ENCODE data around the gene BGN.

Gene BGN

DNA sequence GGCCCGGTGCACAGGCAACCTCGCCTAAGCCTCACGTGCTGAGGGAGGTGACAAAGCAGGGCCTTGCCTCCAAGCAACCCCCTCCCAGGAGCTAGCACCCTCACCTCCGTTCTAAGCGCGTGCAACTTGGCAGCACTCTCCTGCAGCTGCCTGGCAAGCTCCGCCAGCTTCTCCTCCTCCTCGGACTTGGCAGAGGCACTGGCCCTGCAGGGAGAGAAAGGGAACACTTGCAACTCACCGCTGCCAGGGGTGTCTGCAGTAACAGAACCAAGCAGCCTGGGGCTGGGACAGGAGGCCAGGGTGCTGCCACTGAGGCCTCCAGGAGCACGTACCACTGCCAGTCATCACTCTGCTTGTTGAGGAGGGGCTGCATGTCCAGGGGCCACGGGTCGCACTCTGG, 38.6 kb upstream of the BGN start:
- TF ChIP-seq, protein P1, sequence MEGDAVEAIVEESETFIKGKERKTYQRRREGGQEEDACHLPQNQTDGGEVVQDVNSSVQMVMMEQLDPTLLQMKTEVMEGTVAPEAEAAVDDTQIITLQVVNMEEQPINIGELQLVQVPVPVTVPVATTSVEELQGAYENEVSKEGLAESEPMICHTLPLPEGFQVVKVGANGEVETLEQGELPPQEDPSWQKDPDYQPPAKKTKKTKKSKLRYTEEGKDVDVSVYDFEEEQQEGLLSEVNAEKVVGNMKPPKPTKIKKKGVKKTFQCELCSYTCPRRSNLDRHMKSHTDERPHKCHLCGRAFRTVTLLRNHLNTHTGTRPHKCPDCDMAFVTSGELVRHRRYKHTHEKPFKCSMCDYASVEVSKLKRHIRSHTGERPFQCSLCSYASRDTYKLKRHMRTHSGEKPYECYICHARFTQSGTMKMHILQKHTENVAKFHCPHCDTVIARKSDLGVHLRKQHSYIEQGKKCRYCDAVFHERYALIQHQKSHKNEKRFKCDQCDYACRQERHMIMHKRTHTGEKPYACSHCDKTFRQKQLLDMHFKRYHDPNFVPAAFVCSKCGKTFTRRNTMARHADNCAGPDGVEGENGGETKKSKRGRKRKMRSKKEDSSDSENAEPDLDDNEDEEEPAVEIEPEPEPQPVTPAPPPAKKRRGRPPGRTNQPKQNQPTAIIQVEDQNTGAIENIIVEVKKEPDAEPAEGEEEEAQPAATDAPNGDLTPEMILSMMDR (IDR thresholded peaks at IDR 0.05; ENCODE audit: control insufficient read depth, extremely low read depth, insufficient read depth) = no peak
- peak; percentile 18 for DNase-seq (ENCODE audit: low read depth)
- no peak overlapping the region for H3K4me3 ChIP-seq (ENCODE audit: low read depth, low read length)

DNA sequence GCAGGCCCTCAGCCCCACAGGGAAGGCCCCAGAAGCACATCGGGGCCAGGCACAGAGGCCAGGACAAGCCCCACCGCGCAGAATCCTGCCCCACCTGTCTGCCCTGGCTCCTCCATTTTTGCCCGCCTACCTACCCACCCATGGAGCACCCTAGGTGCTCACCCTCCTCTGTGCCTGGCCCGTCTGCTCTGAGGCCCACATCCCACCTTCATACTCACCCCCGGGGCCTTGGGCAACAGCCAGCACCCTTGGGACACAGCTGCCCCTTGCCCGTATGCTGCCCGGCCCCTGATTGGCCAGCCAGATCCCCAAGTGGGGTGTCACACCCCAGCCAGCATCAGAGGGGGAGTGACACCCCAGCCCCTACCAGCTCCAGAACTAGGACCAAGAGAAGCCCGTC, 38.1 kb upstream of the BGN start:
- H3K4me3 ChIP-seq (ENCODE audit: low read depth, low read length) = no peak overlapping the region
- TF ChIP-seq, protein P1 (IDR thresholded peaks at IDR 0.05; ENCODE audit: control insufficient read depth, extremely low read depth, insufficient read depth) = no peak
- DNase-seq (ENCODE audit: low read depth) = no peak

DNA sequence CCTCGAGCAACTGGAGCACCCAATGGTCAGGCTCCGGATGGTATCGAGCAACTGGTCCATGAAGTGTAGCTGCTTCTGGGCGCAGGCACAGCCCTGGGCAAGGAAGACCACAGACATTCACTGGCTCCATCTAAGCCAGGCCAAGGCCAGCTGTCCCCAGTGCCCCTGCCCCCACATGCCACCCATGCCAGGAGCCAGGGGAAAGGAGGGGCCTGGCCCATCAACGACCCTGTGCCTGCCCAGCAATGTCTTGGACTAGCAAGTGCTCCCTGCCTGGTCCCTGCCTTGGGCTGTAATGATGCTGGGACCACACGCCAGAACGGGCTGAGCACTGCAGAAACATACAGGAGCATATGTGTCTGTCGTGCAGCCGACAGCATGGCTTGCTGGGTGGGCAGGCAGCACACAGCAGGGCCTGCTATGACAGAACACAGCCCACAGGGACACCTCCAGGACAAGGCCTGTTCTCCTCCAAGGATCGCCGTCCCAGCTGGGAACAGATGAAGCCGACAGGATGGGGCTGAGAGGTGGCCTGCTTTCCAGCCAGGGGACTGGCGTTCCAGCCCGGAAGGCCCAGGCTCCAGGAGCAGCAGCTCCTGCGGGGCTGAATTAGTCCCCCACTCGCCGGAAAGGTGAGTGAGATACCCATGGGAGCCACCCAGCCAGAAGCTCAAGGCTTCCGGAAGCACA, 37.5 kb upstream of the BGN start:
- no peak overlapping the region for H3K4me3 ChIP-seq (ENCODE audit: low read depth, low read length)
- no peak for DNase-seq (ENCODE audit: low read depth)
- TF ChIP-seq, protein P1 (IDR thresholded peaks at IDR 0.05; ENCODE audit: control insufficient read depth, extremely low read depth, insufficient read depth) = no peak

DNA sequence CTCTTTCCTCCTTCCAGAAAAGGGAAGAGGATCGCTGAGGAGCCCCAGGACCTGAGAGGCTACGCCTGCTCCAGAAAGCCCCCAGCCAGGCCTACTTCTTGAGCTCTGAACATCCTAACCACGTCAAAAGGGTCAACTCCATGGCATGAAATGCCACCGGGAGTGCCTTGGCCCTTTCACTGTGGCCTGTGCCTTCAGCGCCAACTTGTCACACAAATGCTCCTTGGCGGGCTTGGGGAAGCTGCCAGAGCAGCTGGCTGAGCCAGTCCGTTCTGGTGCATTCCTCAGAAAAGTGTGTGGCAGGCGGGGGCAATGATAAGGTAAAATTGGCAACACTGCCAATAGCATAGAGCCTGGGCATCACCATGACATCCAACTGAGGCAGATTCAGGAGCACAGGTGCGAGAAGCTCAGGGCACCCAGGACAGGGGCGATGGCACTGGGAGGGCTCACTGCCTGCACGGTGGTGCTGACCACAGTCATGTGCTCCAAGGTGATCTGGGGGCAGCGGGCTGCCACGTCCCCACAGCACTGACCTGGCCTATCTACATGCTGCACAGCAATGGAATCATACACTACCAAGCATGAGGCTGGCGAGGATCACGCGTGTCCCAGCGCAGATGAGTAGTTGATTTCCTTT, 36.8 kb upstream of the BGN start:
- TF ChIP-seq, protein P1 (IDR thresholded peaks at IDR 0.05; ENCODE audit: control insufficient read depth, extremely low read depth, insufficient read depth) = no peak
- no peak for DNase-seq (ENCODE audit: low read depth)
- no peak overlapping the region for H3K4me3 ChIP-seq (ENCODE audit: low read depth, low read length)

DNA sequence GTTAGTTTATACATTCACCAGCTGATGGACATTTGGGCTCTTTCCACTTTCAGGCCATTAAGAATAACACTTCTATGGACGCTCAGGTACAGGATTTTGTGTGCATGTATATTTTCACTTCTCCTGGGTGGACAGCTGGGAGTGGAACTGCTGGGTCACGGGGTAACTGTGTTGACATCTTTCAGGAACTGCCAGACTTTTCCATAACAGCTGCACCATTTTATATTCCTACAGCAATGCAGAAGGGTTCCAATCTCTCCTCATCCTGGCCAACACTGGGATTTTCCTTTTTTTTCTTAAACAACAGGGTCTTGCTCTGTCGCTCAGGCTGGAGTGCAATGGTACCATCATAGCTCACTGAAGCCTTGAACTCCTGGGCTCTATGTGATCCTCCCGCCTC, 36.3 kb upstream of the BGN start:
- no peak for DNase-seq (ENCODE audit: low read depth)
- H3K4me3 ChIP-seq (ENCODE audit: low read depth, low read length) = no peak overlapping the region
- TF ChIP-seq, protein P1 (IDR thresholded peaks at IDR 0.05; ENCODE audit: control insufficient read depth, extremely low read depth, insufficient read depth) = no peak

DNA sequence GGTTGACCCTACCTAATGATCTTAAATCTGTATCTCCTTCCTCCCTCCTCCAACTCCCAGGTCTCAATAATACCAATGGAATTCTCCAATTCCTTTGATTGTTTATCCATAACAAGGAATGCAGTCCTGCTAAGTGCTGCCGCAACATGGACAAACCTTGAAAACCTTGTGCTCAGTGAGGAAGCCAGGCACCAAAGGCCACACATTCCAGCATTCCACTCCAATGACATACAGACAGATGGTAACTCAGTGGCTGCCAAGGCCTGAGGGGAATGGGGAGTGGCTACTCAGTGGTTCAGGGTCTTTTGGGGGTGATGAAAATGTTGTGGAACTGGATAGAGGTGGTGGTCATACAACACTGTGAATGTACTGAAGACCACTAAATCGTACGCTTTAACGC, 34.8 kb upstream of the BGN start:
- H3K4me3 ChIP-seq (ENCODE audit: low read depth, low read length) = no peak overlapping the region
- no peak for DNase-seq (ENCODE audit: low read depth)
- TF ChIP-seq, protein P1 (IDR thresholded peaks at IDR 0.05; ENCODE audit: control insufficient read depth, extremely low read depth, insufficient read depth) = no peak

DNA sequence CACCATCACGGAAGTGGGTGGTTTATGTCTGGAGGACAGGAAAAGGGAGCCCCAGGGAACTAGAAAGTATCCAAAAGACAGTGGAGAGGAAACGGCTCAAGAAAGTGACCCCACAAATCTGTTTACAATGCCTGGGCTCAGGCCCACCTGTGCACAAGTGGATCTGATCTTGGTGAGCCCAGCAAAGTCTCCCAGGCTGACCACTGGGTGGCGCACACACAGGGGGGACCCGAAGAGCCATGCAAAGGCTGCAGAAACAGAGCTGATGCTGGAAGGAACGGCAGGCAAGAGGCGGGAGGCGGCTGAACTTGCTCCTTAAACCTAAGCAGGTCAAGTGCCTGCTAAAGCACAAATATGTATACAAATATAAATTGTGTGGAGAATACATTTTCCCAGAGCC, 34.0 kb upstream of the BGN start:
- no peak overlapping the region for H3K4me3 ChIP-seq (ENCODE audit: low read depth, low read length)
- TF ChIP-seq, protein P1 (IDR thresholded peaks at IDR 0.05; ENCODE audit: control insufficient read depth, extremely low read depth, insufficient read depth) = peak; percentile 65
- DNase-seq (ENCODE audit: low read depth) = no peak

All from LNCaP clone FGC (cell line).